GDM1 (cell line): Measurements from ENCODE around the gene KLHL29.

Experiments used
- DNase-seq: peaks from one replicate; lab custom pipeline; 2025; lab: John Stamatoyannopoulos, UW

The KLHL29 gene

DNA sequence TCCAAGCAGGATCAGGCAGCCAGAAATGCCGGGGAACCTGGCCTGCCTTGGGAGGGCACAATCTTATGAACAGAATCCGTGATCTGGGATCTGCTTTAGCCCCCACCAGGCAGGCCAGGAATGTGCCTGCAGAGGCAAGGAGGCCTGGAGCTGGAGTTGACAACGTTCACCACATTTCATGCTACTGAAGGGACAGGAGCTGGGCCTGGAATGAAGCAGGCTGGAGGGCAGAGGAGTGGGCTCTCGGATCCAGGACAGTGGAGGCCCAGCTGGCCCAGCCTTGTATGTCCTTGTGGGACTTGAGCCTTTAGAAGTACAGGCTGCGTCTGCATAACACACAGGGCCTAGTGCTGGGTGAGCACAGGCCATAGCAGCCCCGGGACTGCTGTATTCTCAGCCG lies 91.8 kb downstream of the KLHL29 start:
- no peak for DNase-seq

DNA sequence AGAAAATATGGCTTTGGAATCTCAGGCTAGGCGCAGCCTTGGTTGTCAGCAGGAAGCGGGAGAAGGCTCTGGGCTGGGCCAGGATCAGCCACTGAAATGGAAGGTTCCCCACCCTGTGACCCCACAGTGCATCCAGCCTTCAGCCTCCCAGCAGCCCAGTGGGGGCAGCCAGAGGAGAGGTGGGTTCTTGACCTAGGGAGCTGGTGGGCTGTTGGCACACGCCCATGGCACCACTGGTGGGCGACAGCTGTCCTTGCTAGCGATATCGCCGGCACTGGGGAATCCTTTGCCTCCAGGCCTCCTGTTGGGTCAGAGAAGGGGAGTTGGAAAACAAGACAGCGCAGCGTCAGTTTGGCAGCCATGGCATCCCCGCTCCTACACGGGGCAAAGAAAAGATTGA lies 92.4 kb downstream of the KLHL29 start:
- no peak for DNase-seq

DNA sequence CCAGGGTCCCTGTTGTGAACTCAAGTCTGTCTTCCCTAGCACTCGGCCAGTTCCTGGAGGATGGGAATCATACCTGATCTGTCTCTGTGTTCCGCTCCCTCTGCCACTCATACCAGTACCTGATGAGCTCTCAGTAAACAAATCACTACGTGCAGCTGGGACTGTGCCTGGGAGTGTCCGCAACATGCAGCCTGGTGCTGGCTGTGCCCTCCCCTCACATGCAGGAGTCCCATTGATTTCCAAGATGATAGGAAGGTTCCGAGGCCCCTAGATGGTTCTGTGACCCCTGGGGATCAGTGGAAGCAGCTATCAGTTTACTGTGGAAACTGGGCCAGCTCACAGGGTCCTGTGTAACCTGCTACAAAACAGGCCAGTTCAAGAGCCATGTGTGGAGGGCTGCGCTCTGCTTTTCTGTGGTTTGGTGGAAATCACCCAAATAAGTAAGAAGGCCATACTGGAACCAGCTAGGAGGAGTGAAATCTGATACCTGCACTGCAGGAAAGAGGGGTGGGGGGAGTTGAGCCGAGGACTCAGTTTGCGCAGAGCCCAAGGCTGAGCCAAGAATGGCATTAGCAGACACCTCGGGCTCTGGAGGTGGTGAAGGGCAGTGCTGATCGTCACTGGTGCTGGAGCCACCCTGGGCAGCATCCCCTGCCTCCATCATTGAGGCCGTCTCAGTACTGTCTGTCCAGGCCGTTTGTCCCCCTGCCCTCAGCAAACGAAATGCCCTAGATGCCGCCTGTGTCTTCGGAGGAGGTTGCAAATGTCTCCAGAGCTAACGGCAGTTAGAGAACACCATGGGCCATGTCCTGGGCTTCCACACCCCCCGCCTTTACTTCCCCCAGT lies 93.3 kb downstream of the KLHL29 start:
- no peak for DNase-seq

DNA sequence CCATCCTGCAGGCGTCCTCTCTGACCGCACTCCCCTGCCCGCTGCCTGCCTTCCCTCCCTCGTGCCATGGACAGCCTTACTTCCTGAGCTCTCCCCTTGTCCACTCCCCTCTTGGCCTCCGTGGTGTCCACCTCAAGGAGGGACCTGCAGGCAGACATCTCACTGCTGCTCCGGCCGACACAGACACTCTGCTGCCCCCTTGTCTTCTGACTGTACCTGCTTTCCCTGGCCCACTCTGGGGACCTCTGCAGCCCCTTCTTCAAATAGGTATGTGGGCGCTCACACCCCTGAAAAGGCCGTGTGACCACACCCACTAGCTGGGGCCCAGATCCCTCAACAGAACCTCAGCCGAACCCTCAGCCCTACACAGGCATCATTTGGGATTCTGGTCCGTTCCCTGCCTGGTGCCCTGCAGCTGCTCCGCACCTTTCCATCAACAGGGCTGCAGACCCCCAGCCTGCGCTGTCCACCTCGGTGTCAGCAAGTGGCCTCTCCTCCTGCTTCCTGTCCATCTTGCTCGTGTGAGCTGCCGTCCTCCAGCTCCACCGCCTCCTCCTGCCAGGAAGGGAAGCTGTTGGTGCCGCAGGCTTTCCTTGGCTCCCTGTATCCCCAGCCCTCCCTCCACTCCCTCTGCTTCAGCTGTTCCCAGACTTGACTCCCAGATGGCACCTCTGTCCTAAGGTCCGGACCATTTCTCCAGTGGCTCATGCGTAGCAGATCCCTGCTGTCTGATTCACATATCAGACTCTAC lies 94.1 kb downstream of the KLHL29 start:
- DNase-seq, result no peak

DNA sequence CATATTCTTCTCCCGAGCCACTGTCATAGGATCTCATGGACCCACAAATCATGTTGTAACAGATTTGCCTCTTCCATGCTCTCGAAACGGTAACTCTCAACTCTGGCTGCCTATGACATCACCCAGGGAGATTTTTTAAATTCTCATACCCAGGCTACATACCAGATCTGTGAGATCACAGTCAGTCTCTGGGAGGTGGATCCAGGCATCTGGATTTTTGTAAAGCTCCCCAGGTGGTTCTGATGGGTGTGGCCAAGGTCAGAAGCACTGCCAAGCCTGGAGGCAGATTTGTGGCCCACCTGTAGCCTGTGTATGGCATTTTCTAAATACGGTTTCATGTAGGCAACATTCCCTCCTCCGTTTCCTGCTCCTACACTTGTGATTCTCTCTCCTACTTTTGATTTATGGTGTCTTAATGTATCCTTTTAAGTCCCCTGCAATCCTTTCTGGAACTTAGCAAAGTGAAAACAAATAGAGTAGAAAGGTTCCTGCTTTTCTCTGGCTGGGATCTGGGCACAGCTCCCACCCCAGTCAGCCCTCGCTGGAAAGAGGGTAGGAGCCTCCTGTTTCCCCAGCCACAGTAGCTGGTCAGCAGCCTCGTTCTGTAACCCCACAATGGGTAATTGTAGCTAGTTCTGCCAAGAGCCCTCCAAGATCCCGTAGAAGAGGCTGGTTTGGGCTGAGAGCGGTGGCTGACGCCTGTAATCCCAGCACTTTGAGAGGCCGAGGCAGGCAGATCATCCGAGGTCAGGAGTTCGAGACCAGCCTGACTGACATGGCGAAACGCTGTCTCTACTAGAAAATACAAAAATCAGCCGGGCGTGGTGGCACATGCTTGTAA lies 96.2 kb downstream of the KLHL29 start:
- DNase-seq, result no peak

DNA sequence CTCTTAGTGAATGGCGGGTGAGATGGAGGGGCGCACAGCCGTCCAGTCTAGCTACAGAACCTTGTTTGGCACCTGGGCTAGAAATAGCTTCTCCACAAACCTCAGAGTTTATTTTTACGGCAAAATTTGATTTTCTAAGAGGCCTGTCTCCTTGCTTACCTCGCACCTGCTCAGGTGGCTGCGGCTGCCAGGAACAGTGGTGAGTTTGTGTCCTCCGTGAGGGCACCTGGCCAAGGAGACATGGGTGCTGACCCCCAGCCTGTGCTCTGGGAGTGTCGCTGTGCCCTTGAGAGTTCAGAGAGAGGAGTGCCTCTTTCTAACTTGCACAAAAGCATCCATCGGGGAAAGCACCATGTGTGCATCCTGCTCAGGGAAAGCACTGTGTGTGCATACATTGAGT lies 97.2 kb downstream of the KLHL29 start:
- DNase-seq, result no peak

DNA sequence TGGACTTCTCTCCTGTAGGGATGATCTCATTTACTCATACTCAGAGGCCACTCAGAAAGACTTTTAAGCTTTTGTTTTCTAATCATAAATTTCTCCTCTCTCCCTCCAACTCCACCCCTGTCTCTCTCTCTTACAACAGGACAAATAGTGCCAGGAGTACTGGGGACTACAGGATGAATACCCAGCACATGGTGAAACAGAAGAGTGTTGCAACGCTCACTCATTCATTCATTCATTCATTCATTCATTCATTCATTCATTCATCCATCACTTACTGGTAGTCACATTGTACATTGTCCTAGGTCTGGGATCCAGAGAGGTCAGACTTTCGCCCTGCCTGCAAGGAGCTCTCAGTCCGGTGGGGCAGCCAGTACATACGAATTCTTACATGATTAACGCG lies 97.6 kb downstream of the KLHL29 start:
- DNase-seq, result no peak

DNA sequence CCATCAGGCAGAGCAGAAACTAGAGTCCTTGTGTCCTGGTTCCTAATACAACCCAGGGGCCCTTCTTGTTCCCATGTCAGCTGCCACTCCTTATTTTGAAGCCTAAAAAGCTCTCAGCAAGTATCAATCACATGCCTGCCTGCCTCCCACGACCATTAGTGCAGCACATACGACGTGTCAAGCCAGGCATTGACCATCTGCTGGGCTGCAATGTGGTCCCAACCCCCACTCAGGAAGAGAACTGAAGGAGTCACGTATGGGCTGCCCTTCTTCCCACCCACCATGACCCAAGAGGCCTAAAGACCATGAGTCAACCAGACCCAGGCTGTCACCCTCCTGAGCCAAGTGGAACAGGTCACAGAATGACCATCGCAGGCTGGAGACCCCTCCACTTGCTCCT lies 98.8 kb downstream of the KLHL29 start:
- no peak for DNase-seq

DNA sequence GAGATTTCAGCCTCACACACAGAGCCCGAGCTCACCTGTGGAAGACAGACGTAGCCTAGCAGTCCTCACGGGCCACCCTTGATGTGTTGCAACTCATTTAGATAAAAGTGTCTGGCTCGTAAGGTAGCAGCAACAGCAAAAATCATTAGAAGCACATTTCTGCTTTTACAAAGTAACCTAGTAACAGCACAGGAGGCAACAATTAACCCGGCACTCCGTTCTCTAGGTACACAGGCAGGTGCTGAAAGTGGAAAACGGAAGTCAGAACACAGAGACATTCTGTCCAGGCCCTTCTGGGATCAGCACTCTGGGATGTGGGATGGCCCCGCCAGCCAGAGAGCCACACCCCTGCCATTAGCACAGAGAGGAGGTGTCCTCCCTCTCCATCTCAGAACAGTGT lies 99.3 kb downstream of the KLHL29 start:
- no peak for DNase-seq

DNA sequence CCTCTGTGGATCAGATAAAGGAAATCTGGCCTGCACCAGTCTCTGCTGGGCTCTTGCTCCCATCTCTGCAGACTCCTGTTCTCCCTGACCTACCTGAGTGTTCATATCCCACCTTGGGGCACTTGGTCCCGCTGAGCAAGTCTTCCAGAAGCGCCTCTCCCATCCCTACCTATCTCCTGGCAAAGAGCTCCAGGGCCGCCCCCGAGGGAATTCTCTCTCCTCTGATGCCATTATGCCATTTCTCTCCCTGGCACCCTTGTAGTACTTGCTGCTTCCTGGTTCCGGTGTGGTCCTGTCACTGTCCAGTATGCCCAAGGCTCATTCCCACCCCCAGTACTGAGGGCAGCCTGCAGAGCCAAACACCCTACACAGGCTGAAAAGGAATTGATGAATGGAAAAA lies 99.8 kb downstream of the KLHL29 start:
- DNase-seq, result no peak

DNA sequence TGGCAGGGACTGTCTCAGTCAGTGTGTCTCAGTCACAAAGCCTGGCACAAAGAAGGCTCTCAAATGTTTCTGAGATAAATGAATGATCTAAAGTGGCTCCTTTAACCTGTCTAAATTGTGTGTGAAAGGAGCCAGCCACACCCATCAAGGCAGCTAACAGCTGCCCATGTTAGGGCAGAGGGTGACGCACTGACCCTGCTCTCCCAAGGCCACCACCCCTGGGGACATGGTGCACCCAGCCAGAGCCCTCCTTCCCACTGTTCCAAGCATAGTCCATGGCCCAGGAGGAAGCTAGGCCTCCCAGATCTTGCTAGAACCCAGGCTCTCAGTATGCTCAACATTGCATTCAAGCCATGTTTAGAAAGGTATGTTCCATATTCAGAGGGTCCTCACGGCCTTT lies 100.3 kb downstream of the KLHL29 start:
- DNase-seq, result no peak

DNA sequence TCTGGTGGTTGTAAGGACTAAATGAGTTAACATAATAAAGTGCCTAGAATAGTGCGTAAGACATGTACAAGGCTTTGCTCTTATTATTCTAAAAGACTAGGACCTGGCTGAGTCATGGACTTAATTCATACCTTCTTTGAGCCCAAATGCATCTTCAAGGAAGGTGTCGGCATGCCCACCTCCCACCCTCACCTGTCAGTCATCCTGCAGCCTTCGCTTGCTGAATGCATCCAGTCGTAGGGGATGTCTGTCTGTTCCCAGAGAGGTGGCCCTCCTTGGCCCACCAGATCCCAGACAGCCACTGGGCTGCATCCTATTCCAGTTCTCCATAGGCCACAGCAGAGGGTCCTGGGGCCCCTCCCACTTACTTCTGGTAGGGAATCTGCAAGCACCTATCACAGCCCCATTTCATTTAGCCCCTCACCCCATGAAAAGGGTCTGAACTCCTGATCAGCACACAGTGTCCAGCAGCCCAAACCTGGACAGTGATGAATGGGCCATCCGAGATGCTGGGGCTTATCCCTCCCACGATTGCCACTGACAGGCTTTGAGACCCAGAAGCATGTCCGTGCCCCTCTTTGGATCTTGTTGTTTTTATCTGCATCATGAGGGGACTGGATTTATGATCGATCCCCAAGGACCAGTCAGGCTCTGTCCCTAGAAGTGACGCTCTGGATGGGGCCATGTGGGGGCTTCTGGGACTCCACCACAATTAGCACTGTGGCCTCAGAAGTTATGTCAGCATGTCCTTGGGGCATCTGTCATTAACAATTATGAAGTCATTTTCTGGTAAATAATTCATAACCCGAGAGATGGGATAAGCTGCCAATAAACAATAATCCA lies 101.1 kb downstream of the KLHL29 start:
- no peak for DNase-seq

DNA sequence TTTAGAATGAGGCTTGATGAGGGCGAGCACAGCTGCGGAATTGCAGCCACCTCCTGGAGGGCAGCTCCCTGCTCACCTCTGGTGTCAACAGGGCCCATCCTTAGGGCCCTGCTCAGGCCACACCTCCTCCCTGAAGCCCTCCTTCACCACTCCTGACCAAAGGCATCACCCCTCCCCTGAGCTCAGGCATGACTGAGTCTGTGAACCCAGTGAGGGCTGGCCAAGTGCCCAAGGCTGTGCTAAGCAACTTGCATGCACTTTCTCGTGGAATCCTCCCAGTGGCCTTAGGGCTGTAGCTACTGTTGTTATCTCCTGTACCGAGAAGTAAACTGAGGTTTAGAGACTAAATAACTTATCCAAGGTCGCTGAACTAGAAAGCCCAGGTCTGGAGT lies 101.7 kb downstream of the KLHL29 start:
- no peak for DNase-seq

DNA sequence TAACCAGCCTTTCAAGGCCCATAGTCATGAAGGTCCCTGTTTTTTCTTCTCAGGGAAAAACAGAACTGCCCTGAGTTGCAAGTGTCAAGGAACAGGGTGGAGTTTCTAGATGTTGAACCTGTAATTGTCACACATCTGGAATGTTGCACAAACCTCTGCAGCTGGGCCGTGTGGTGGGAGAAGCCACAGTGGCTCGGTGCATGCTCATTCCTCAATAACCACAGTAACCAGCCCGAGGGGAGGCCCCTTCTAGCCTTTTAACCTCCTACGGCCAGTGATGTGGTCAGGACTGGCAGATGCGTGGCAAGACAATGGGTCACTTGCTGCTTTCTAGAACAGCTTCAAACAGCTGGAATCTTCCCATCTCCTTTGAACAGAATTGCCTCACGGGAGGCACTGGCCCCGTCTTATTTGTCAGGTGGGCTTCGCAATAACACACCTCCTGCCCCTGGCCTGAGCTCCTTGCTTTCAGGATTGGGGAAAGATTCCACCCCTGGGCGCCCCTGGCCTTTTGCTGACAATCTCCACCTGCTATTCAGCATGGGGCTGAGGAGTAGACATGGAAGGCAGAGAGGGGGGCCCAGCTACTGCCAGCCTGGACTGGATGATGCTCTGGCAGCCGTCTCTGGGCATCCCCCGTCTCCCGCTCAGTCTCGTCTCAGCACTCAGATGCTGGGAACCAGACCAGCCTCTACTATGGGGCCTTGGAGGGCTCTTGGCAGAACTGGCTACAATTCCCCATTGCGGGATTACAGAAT lies 102.9 kb downstream of the KLHL29 start:
- DNase-seq, result no peak

DNA sequence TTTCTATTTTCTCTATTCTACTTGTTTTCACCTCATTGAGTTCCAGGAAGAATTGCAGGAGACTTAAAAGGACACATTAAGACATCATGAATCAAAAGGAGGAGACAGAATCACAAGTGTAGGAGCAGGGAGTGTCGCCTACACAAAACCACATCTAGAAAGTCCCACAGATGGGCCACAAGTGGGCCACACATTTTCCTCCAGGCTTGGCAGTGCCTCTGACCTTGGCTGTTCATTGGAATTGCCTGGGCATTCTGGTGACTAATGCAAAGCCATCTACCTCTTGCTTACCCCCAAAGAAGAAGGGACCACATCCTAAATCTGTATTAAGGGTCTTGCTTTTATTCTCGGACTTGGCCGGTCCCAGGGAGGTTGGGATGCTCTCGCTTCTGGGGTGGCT lies 103.6 kb downstream of the KLHL29 start:
- no peak for DNase-seq

DNA sequence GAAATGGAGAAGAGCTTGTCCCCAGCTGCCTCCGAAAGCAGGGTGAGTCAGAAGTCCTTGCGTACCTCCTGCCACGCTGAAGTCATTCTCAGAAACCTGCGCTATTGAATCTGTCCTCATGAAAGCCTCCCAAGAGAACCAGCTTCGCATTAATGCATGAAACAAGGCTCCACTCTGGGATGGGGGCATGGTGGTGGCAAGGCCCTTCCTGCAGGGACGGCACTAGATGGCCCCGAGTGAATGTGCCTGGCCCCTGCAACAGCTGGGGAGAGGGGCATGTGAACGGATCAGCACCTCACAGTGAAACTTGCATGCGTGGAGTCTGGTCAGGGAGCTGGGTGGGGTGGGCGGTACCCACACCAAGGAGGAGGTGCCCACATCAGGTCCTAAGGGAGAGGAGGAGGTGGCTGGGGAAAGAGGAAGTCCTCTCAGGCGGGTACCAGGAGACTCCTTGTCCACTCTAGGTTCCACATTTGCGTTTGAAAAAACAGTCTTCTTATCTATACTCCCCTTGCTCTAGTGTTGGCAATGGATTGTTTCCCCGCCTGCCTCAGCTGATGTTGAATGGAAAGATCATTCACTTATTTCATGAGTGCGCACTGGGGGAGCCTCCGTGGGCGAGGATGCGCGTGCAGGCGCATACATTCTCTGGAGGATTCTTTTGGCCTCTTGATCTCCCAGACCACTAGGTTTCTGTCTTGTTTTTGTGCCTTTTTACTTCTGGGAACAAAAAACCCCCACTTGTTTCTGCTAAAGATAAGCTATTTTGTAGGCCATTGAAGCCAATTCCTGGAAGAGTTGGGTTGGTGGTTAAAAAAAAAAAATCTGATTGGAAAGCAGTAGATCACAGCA lies 104.7 kb downstream of the KLHL29 start:
- no peak for DNase-seq

DNA sequence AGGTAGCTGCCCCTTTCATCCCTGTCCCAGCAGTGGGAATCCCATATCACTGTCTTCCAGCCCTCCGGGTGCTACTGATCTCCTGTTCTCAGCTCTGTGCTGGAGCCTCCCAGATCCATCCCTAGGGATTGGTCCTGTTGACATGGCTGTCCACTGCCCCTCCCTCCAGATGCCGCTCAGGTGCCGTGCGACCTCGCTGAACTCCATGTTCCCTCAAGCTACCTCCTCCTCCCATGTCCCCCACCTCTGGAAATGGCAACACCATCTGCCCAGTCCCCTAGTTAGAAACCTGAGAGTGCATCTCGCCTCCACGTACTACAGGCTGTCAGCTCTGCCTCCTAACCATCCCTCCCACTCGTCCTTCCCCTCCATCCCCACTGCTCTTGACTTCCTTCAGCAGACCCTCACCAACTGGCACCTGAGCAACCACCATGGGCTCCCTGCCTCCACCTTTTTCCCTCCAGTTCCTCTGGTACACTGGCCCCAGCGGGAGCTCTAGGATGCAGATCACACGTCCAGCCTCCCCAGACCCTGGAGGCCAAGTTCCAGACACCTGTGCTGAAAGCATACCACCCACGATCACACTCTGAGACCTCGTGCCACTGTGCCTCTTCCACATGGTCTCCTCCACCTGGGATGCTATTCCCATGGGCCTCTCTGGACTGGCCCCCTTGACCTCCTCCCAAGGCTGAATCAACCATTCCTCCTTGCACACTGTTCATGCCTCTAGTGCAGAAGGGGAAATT lies 106.8 kb downstream of the KLHL29 start:
- no peak for DNase-seq

DNA sequence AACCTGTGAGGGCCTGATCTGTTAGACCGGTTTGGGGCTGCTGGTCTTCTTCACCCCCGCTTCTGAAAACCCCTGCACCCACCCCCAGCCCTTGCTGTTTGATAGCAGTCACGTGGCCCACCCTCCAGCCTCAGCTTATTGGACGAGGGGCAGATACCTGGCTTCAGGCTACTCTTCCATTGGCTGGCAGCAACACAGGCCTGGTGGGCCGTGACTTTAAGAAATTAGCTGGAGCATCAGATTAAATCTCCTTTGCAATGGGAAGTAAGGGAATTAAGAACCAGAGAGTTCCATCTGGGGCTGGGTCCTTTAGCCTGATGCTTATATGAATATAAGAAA lies 107.3 kb downstream of the KLHL29 start:
- DNase-seq, result no peak

DNA sequence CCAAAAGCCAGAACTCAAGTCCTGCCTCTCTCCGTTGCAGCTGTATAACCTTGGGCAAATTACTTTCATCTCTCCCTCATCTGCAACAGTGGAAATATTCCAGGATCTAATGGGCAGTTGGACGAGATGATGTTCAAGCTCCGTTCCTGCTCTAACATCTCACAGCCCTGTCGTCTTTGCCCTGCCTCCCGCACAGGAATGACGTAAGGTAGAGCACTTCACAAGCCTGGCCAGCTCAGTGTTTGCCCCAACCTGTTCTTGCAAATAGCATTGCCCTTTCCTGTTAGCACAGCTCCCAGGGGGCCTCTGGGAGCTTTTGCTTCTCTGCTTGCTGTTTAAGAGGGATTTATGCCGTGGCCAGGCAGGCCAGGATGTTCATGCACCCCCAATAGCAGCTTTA lies 107.9 kb downstream of the KLHL29 start:
- no peak for DNase-seq
